DND-41 (cell line): Measurements from ENCODE around the gene ARHGAP35.

Experiments
- CTCF ChIP-seq: IDR thresholded peaks from 2 replicates; pipeline ENCODE4 v1.5.1; 2012; ENCODE audit warnings: borderline replicate concordance, low read length, moderate library complexity, mild to moderate bottlenecking; ENCODE audit not compliant: poor library complexity, severe bottlenecking; ENCODE audit errors: extremely low read depth
- EZH2 ChIP-seq: IDR thresholded peaks from 3 replicates; pipeline ENCODE4 v1.6.1; 2012; ENCODE audit warnings: borderline replicate concordance, low read depth, mild to moderate bottlenecking, moderate library complexity, low read length, inconsistent platforms; ENCODE audit not compliant: severe bottlenecking

- no peak for TF ChIP-seq CTCF
- TF ChIP-seq EZH2: no peak
Observed at GRCh38 chr19:46881092-46881491, 20.3 kb downstream of the ARHGAP35 start.
